NCI-H1105 treated with DMSO at 0.1 percent for 48 hours (cell line): ENCODE data around the gene DST.

Experiments used
- DNase-seq: peaks from one replicate; lab custom pipeline; 2025; lab: John Stamatoyannopoulos, UW

DST gene

GRCh38 chr6:56434606-56435005, 208.1 kb downstream of the DST start:
- DNase-seq: no peak

DNA sequence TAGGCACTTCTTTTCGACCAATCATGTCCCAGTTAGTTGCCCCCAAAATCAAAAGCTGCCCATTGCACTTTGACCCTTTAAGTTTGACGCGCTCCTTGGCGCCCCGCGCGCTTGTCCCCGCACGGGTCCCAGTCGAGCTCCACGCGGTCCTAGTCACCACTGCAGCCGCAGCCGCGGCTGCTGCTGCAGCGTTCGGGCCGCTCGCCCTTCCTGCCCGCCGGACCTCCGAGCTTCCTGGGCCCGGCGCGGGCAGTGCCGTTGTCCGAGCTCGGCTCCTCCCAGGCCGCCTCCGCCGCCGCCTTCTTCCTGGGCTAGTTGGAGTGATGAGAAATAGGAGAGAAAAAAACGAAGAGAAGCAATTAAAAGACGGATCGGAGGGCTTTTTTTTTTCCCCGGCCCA, 209.6 kb downstream of the DST start:
- no peak for DNase-seq

GRCh38 chr6:56432194-56432593, 210.5 kb downstream of the DST start:
- DNase-seq: no peak

- no peak for DNase-seq
Observed at GRCh38 chr6:56430629-56431600, 211.8 kb downstream of the DST start.

- no peak for DNase-seq
Observed at GRCh38 chr6:56424542-56425083, 218.1 kb downstream of the DST start.

- DNase-seq: no peak
Observed at GRCh38 chr6:56424064-56424463, 218.6 kb downstream of the DST start.

DNA sequence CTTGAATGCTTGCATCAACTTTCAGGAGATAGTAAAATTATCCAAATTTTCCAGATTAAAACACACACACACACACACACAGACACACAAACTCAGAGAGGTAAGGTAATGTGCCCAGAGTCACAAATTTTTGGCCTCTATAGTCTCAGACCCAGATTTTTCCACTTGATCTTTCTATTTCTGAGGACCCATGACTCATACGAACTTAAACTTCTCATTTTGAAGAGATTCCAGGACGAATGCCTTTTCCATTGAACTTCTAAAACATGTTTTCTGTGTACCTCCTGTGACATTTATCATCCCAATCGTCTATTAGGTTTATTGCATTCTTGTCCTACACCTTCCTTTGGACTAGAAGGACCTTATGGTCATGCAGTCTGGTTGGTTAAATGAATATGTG, 222.4 kb downstream of the DST start:
- DNase-seq: no peak

DNA sequence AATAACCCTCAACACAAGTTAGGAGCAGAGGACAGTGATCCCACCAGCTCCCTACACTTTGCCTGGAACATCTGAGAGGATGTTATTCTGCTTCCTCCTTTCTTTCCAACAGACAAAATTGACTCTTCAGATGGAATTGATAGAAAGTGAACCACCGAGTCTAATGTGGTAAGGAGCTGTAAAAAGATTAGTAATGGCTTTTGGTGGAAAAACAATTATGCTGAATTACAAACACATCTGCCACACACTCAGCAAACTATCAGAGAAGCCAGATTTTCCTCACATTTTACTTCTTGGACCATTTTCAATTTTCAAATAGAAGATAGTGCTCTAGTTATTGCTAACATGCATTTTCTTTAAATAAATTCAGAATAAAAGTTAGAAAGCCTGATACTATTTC, 223.5 kb downstream of the DST start:
- DNase-seq: no peak

DNA sequence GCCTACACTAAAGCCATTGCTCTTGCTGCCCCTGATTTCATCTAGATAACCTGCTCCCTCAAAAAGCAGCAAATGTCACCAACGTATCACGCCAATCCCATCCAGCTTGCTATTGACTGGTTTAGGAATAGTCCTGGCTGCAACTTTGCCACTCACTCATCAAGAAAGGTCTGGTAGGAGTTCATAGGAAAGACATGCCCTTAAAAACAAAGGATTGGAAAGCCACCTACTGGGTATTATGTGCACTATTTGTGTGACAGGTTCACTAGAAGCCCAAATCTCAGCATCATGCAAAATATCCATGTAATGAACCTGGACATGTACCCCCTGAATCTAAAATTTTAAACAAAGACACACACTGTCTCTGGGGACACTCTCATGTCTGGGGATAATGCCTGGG, 224.9 kb downstream of the DST start:
- no peak for DNase-seq

DNA sequence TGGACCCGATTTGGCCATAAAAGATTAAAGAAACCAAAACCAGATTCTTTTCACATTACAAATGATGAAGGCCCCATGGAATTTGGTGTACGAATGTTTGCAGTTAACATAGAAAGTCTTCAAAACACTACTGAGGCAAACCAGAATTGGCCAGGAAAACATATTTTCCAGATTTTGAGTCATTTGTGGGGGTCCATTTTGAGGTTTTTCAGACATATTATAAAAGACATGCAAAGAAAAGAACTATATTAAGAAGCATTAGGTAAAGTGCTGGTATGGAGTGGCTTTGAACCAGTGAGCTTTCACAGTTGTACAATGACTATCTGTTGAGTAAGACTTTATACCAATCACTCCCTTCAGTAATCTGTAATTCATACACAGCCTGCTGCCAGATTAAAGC, 226.4 kb downstream of the DST start:
- DNase-seq: no peak

- DNase-seq: no peak
Observed at GRCh38 chr6:56408976-56409375, 233.7 kb downstream of the DST start.
